Femur (tissue), 1 donor: ENCODE data around the gene ARL10.
"Not testable (repeated sequence)": the region's sequence is repeated elsewhere in the genome, so short reads cannot be mapped to it uniquely, and the experiment has no call there.

Source experiments
- DNase-seq: peaks from one replicate; pipeline ENCODE4 v3.0.0-alpha.2; 2017

The ARL10 gene

GRCh38 chr5:176389135-176390123 lies 24.1 kb downstream of the ARL10 start:
- no peak for DNase-seq

- no peak for DNase-seq
Observed at GRCh38 chr5:176391479-176391878, 26.2 kb downstream of the ARL10 start.

- DNase-seq, result no peak
Observed at GRCh38 chr5:176391999-176392398, 26.7 kb downstream of the ARL10 start.

- no peak for DNase-seq
Observed at GRCh38 chr5:176392526-176392925, 27.2 kb downstream of the ARL10 start.

GRCh38 chr5:176394096-176394495 lies 28.8 kb downstream of the ARL10 start:
- no peak for DNase-seq

- DNase-seq, result no peak
Observed at GRCh38 chr5:176394881-176395675, 29.8 kb downstream of the ARL10 start.

- DNase-seq, result no peak
Observed at GRCh38 chr5:176396330-176396729, 31.0 kb downstream of the ARL10 start.

- DNase-seq, result no peak
Observed at GRCh38 chr5:176397736-176398420, 32.6 kb downstream of the ARL10 start.

GRCh38 chr5:176400382-176401156 lies 35.3 kb downstream of the ARL10 start:
- DNase-seq, result no peak

GRCh38 chr5:176401281-176402205 lies 36.3 kb downstream of the ARL10 start:
- DNase-seq, result no peak

- no peak for DNase-seq
Observed at GRCh38 chr5:176405656-176406435, 40.6 kb downstream of the ARL10 start.

GRCh38 chr5:176406436-176407052 lies 41.3 kb downstream of the ARL10 start:
- no peak for DNase-seq

GRCh38 chr5:176407456-176408251 lies 42.4 kb downstream of the ARL10 start:
- DNase-seq, result no peak

- DNase-seq, result not testable (repeated sequence)
Observed at GRCh38 chr5:176408252-176408573, 42.9 kb downstream of the ARL10 start.

GRCh38 chr5:176408590-176408989 lies 43.3 kb downstream of the ARL10 start:
- no peak for DNase-seq

GRCh38 chr5:176409765-176410164 lies 44.5 kb downstream of the ARL10 start:
- DNase-seq, result no peak

GRCh38 chr5:176410486-176411180 lies 45.3 kb downstream of the ARL10 start:
- no peak for DNase-seq

GRCh38 chr5:176412517-176413254 lies 47.4 kb downstream of the ARL10 start:
- DNase-seq, result no peak
